Astrocyte (in vitro differentiated cells and primary cell): ENCODE data around the gene KRTAP2-4.

Experiments
- CTCF ChIP-seq: IDR thresholded peaks from 2 replicates; pipeline ENCODE4 v1.5.1; 2011; ENCODE audit warnings: low read depth, mild to moderate bottlenecking, inconsistent platforms, low read length, moderate library complexity; ENCODE audit not compliant: insufficient read depth
- EZH2 ChIP-seq: IDR thresholded peaks from 2 replicates; pipeline ENCODE4 v1.6.1; 2012; ENCODE audit warnings: mild to moderate bottlenecking, low read length, inconsistent platforms; ENCODE audit not compliant: insufficient read depth

GRCh38 chr17:41069031-41069430 is 3.4 kb upstream of the KRTAP2-4 start:
- TF ChIP-seq CTCF (no peak), EZH2 (no peak)
